Measurements from ENCODE around the gene ZNF41.

The ZNF41 gene

DNA sequence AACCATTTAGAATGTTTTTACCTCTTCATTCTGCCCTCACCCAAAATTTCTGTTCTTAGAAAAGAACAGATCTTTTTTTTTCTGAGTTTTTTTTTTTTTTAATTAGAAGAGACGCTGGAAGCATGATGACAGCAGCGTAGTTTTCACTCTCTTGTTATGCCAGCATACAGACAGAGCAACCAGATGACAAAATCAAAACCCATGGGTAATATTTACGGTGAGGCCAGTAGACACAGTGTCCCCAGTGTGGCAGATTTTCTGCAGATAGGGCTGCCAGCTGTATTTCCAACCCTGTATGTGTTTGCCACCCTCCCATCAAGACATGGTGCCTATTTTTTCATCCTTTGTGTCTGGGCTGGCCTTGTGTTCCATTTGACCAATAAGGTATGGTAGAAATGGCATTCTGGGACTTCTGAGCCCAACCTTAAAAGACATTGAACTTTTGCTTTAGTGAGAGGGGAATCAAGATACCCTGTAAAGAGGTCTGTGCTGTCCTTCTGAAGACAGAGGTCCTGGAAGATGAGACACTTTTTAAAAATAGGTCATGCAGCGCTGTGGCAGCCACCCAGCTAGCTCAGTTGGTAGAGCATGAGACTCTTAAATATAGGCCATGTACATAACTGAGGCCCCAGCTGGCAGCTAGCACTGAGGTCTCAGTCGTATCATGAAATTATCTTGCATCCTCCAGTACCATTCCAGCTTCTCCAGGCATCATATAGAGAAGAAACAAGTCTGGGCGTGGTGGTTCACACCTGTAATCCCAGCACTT, 6.7 kb upstream of the ZNF41 start:
- TF ChIP-seq, protein P1, sequence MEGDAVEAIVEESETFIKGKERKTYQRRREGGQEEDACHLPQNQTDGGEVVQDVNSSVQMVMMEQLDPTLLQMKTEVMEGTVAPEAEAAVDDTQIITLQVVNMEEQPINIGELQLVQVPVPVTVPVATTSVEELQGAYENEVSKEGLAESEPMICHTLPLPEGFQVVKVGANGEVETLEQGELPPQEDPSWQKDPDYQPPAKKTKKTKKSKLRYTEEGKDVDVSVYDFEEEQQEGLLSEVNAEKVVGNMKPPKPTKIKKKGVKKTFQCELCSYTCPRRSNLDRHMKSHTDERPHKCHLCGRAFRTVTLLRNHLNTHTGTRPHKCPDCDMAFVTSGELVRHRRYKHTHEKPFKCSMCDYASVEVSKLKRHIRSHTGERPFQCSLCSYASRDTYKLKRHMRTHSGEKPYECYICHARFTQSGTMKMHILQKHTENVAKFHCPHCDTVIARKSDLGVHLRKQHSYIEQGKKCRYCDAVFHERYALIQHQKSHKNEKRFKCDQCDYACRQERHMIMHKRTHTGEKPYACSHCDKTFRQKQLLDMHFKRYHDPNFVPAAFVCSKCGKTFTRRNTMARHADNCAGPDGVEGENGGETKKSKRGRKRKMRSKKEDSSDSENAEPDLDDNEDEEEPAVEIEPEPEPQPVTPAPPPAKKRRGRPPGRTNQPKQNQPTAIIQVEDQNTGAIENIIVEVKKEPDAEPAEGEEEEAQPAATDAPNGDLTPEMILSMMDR (IDR thresholded peaks at IDR 0.05; ENCODE audit: control insufficient read depth, insufficient read depth, low read depth, low read length, missing control alignments), result no peak
- no peak overlapping the region for H3K4me3 ChIP-seq (ENCODE audit: control insufficient read depth, low read depth, low read length)
- DNase-seq (ENCODE audit: low read depth), result no peak

DNA sequence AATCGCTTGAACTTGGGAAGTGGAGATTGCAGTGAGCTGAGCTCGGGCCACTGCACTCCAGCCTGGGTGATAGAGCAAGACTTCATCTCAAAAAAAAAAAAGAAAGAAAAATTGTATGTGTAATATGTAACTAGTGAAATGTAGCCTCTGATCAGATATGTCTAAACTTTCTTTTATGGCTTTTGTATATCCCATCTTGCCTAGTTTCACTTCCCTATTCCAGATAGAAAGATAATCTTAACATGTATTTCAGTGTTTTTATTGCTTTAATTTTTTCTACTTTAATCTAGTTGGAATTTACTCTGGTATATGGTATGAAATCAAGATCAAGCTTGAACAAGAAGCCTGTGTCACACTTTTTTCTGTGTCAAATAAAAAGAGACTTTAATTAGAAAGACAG, 1.9 kb upstream of the ZNF41 start:
- TF ChIP-seq, protein P1 (IDR thresholded peaks at IDR 0.05; ENCODE audit: control insufficient read depth, insufficient read depth, low read depth, low read length, missing control alignments), result no peak
- H3K4me3 ChIP-seq (ENCODE audit: control insufficient read depth, low read depth, low read length), result no peak overlapping the region; the same call in 1 of the 2 replicates
- no peak for DNase-seq (ENCODE audit: low read depth)

DNA sequence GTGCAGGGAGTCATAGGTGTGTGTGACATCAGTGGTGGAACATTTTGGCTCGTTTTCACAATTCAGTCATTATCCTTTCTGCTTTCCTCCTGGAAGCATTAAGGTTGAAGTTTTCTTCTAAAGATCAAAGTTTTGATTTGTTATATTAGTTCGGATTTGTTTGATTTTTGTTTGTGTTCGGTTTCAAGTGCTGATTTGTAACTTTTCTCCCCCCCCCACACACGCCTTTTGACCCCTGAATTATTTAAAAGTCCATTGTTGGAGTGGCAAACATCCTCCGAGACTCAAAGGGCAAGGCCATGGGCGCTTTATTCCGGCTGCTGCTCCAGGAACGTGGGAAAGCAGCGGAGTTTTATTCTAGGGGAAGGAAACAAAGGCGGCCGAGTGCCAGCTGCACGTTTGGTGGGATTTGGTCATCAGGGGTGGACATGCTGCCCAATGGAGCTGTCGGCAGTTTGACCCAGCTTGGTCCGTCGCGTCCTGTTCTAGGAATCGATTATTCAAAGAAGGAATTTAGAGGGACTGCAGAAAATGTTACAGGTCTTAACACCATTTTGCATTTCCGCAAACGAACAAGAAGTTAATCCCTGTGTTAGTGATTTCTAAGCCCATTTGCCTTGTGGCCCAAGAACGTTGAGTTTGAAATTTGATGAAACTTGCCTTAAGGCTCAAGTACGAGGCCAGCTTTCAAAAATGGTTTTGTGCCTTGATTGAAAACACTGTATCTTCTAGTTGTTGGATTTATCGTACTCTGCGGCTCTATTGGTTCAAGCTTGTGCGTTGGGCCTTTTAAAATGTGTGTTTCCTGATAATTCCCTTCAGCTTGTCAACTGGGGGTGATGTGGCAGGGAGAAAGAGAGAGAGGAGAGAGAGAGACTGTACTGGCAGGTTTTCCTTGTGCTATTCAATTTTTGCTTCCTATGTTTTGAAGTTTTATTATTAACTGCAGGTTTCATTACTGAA, 565 bp upstream of the ZNF41 start:
- no peak for DNase-seq (ENCODE audit: low read depth)
- TF ChIP-seq, protein P1 (IDR thresholded peaks at IDR 0.05; ENCODE audit: control insufficient read depth, insufficient read depth, low read depth, low read length, missing control alignments), result no peak
- H3K4me3 ChIP-seq (ENCODE audit: control insufficient read depth, low read depth, low read length), result peak overlapping the region; percentile 50

DNA sequence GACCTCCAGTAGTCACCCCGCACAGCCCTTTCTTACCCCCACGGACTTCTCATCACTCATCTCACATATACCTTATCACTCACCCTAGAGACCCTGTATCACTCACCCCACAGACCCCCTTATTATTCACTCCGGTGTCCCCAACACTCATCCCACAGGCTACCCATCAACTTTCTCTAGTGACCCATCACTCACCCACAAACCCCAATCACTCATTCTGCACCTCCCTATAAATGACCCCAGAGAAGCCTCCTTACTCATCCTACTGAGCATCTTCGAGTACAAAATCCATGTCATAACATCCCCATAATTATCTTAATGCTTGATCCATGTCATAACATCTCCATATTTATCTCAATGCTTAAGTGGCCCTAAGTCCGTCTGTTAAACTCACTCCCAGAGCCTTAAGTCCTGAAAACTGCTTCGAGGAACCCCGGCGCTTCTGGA, 934 bp downstream of the ZNF41 start:
- DNase-seq (ENCODE audit: low read depth), result no peak
- TF ChIP-seq, protein P1 (IDR thresholded peaks at IDR 0.05; ENCODE audit: control insufficient read depth, insufficient read depth, low read depth, low read length, missing control alignments), result no peak
- peak overlapping the region; percentile 50 for H3K4me3 ChIP-seq (ENCODE audit: control insufficient read depth, low read depth, low read length)

DNA sequence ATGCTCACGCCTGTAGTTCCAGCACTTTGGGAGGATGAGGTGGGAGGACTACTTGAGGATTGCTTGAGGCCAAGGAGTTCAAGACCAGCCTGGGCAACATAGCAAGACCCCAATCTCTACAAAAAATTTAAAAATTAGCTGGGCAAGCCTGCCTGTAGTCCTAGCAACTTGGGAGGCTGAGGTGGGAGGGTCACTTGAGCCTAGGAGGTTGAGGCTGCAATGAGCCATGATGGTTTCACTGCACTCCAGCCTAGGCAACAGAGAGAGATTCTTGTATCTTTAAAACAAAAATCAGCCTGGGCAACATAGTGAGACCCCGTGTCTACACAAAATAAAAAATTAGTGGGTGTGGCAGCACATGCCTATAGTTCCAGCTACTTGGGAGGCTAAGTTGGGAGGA, 1.9 kb downstream of the ZNF41 start:
- DNase-seq (ENCODE audit: low read depth), result no peak
- TF ChIP-seq, protein P1 (IDR thresholded peaks at IDR 0.05; ENCODE audit: control insufficient read depth, insufficient read depth, low read depth, low read length, missing control alignments), result no peak
- H3K4me3 ChIP-seq (ENCODE audit: control insufficient read depth, low read depth, low read length), result no peak overlapping the region

DNA sequence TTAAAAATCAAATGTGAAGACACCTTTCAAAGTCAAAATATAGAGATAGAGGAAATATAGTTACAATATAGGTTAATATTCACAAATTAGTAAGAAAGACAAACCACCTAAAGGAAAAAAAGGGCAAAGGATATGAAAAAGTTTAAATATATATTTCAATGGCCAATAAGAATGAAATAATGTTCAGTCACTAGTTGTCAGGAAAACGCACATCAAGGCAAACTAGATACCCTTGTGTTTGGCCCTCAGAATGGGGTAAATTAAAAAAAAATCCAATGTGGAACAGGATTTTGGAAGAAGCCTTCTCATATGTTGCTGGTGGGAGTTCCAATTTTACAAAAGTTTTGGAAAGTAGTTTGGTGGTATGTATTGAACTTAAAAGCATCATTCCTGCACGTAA, 2.4 kb downstream of the ZNF41 start:
- no peak overlapping the region for H3K4me3 ChIP-seq (ENCODE audit: control insufficient read depth, low read depth, low read length)
- TF ChIP-seq, protein P1 (IDR thresholded peaks at IDR 0.05; ENCODE audit: control insufficient read depth, insufficient read depth, low read depth, low read length, missing control alignments), result no peak
- DNase-seq (ENCODE audit: low read depth), result no peak

Data from AG09309 (cell line).